Prostate gland (tissue), 2 donors: ENCODE results near the gene COL13A1.

Experiments used
- CTCF ChIP-seq, 4 experiments: fragments of 200-600 bp in 2 of 4; fragments of 450-650 bp in 2 of 4; sonication (generic) in 2 of 4; IDR thresholded peaks; 1 replicate in 3 of 4; 2 replicates in 1 of 4; pipeline ENCODE4 v1.5.1; 2016 to 2019; ENCODE audit warnings: antibody characterized with exemption in 4 of 4, mild to moderate bottlenecking in 2 of 4, moderate library complexity in 2 of 4
- POLR2A ChIP-seq: fragments of 450-650 bp; IDR thresholded peaks from one replicate; pipeline ENCODE4 v1.6.1; 2016; ENCODE audit warnings: antibody characterized with exemption, mild to moderate bottlenecking
- POLR2AphosphoS5 ChIP-seq: sonication (generic); formaldehyde crosslinking; IDR thresholded peaks from one replicate; pipeline ENCODE4 v1.6.1; 2017; ENCODE audit warnings: antibody characterized with exemption

DNA sequence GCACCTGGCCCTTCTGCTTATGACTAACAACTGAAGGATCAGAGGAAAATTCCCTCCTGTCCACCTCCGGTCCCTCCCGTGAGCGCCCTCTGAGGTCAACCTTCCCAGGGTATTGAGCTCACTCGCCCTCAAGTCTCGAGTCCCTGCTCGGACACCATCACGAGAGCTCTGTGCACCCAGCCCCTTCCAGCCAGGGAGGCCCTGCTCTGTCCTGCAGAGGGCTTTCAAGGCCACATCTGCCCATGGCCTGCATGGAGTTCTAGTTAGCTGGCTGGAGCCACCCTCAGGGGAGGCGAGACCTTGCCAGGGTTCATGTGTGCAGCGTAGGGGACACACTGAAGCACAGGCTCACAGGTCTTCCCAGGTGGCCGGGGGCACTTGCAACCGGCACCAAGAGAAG, 140.0 kb downstream of the COL13A1 start:
- TF ChIP-seq CTCF (IDR thresholded peaks at IDR 0.05) (no peak), POLR2A (no peak), POLR2AphosphoS5 (no peak)
